ENCODE data around the gene EFCAB11. TPM values are rescaled to one million over a fixed set of nuclear protein-coding genes. Genes with fewer than 3 reads are reported as not detected.

The EFCAB11 gene, protein sequence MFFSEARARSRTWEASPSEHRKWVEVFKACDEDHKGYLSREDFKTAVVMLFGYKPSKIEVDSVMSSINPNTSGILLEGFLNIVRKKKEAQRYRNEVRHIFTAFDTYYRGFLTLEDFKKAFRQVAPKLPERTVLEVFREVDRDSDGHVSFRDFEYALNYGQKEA
- total RNA-seq: 1 to 10 TPM; 7.0 to 9.5 TPM

DNA sequence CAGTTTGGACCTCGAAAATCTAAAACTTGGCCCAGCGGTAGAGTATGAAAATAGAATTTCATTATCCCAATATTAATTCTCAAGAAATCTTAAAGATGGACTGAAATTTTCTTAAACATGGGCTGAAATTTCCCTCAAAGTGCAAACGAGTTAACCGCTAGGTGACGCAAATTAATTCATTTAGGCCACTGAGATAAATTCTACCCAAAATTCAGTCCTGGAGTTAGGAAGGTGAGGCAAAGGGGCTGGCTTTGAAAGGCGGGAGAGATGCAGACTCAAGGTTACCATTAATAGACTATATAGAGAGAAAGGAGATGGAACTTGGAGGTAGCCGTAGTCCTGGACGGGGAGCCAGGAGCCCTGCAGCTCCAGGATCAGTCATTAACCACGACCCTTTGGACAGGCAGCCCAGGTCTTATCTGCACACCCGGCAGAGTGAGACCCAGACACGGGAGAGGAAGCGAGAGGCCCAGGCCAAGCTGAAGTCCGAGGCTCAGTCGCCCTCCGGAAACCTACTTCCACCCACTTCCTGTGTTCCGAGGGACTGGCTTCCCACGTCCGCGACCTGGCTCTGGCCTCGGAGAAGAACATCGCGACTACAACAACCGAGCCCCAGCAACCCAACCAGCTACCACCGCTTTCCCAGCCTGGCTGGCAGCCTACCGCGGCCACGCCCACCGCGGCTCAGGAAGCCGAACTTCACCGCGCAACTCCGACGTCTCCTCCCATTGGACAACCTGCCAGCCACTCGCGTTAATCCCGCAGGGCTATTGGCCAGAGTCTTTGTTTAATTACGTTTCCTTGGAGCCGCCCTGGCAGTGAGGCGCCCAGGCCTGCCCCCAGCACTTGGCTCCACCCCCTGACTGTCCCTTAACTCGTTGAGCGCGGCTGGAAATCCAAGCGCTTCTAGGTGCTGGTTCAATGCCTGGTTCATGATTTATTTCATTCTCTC lies at the start of gene EFCAB11:
EFCAB11 (minus strand) TSS at position 661 of the 952 bp plus-strand sequence; CDS start at position 591, 70 bp downstream.
- Mint-ChIP-seq H3K27ac (peak within 1 kb of the TSS; percentile 89), H3K4me3 (peak within 1 kb of the TSS; percentile 94), H3K4me1 (ENCODE audit: low read depth) (peaks cover 37% of the 10 kb centered on the region), H3K27me3 (ENCODE audit: low read depth) (no peaks in the 10 kb centered on the region), H3K9me3 (peaks cover 7% of the 10 kb centered on the region), H3K36me3 (ENCODE audit: low read depth) (peaks cover 33% of the 10 kb centered on the region)
- DNase-seq: peak; percentile 97
- CTCF ChIA-PET: interaction anchor here (1.0 to 9.6 kb wide), 3 partner anchors 11 to 927 kb away, joined by 3 to 70 read pairs (median 4); no protein-coding TSS in a partner anchor
- intact Hi-C loops (cut with micrococcal nuclease): loop anchor here (1.0 to 10.0 kb wide), 11 partner anchors 15 to 1560 kb away; partner anchors contain the start of genes CCDC88C, EML5, FOXN3 and GPR68

DNA sequence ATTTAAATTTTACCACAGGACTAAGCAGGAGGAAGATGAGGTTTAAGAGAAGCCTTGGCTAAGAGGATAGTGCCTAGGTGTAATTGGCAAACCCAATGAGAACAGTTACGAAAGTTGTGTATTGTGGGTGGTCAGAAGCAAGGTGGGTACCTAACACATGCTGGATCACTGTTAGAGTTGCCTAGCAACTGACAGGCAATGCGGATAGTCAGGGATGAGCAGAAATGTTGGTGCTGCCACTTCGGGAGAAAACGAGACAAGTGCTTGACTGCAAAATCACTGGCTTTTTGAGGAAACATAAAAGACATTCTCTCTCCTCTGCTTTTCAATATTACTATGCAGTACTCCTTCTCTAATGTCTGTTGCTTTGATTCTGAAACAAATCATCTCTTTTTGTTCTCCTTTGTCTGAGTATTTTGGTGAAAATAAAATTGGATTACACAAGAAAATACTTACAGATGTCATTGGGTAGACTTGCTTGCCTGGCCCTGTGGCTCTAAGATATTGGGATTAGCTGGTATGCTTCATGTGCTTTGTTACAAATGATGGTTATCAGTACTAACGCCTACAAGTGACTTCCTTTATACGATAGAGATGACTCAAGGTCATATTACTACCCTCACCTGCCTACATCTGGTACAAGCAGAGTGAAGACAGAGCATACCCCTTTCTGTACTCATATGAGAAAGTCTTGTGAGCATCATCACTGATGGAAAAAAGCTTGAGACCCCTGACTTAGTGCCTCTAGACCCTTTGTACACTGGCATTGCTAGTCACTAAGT lies 49.2 kb upstream of the EFCAB11 start:
- Mint-ChIP-seq H3K9me3 (no peaks in the 10 kb centered on the region), H3K27me3 (ENCODE audit: low read depth) (no peaks in the 10 kb centered on the region), H3K4me3 (no peak overlapping the region), H3K36me3 (ENCODE audit: low read depth) (peaks cover 45% of the 10 kb centered on the region), H3K4me1 (ENCODE audit: low read depth) (peaks cover 15% of the 10 kb centered on the region), H3K27ac (no peak overlapping the region)
- CTCF ChIA-PET: no interaction called here
- DNase-seq: no peak
- intact Hi-C loops (cut with micrococcal nuclease): no loop called here

DNA sequence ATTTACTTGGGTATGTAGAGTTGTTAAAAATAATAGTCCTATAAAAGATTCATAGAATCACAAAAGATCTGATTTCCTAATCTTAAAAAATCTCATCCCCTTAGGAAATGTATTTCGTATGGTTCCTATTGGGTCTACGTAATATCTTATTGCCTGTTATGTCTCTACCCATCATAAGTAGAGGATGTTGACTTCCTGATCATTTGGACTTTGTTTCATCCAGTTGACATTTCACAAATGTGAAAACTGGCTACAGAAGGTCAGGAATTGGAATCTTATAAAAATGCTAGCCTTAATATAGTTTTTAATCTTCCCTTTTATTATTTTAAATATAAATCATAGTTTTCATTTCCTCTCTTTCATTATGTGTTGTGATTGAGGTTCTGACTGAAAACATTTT lies 46.4 kb upstream of the EFCAB11 start:
- intact Hi-C loops (cut with micrococcal nuclease): no loop called here
- CTCF ChIA-PET: interaction anchor here (1.0 to 1.8 kb wide), 2 partner anchors 60 to 62 kb away, joined by 3 to 5 read pairs; no protein-coding TSS in a partner anchor
- Mint-ChIP-seq H3K4me1 (ENCODE audit: low read depth) (peaks cover 9% of the 10 kb centered on the region), H3K9me3 (no peaks in the 10 kb centered on the region), H3K4me3 (no peak overlapping the region), H3K36me3 (ENCODE audit: low read depth) (peaks cover 51% of the 10 kb centered on the region), H3K27me3 (ENCODE audit: low read depth) (no peaks in the 10 kb centered on the region), H3K27ac (no peak overlapping the region)
- no peak for DNase-seq

- peaks cover 53% of the 10 kb centered on the region for H3K36me3 Mint-ChIP-seq (ENCODE audit: low read depth)
- H3K4me3 Mint-ChIP-seq: no peak overlapping the region
- H3K9me3 Mint-ChIP-seq: no peaks in the 10 kb centered on the region
- H3K27ac Mint-ChIP-seq: no peak overlapping the region
- DNase-seq: no peak
- H3K27me3 Mint-ChIP-seq (ENCODE audit: low read depth): no peaks in the 10 kb centered on the region
- intact Hi-C loops (cut with micrococcal nuclease): no loop called here
- CTCF ChIA-PET: no interaction called here
- no peaks in the 10 kb centered on the region for H3K4me1 Mint-ChIP-seq (ENCODE audit: low read depth)
Observed at GRCh38 chr14:89996963-89997362, 42.4 kb upstream of the EFCAB11 start.

DNA sequence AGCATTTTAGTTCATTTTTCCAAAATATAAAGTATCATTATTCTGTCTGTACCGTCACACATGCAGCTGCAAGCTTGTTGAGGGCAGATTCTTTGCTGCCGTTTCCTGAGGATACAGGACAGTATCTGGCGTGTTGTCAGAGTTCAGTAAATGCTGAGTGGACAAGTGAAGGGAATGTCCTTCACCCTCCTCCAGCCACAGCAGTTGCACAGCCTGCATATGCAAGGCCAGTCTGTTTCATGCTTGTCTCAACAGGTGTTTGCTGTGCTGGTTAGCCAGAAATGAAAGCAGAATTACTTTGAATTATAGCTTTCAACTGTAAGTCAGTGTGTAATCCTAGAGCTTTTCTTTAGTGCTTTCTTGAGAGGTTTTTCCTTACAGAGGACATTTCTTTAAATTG lies 37.7 kb upstream of the EFCAB11 start:
- Mint-ChIP-seq H3K9me3 (no peaks in the 10 kb centered on the region), H3K4me3 (no peak overlapping the region), H3K36me3 (ENCODE audit: low read depth) (peaks cover 51% of the 10 kb centered on the region), H3K27ac (no peak overlapping the region), H3K27me3 (ENCODE audit: low read depth) (no peaks in the 10 kb centered on the region), H3K4me1 (ENCODE audit: low read depth) (no peaks in the 10 kb centered on the region)
- no peak for DNase-seq
- intact Hi-C loops (cut with micrococcal nuclease): no loop called here
- CTCF ChIA-PET: interaction anchor here (0.6 to 0.7 kb wide), 2 partner anchors 18 to 93 kb away, joined by 3 read pairs; no protein-coding TSS in a partner anchor

GRCh38 chr14:89990623-89991275 lies 36.2 kb upstream of the EFCAB11 start:
- no peaks in the 10 kb centered on the region for H3K9me3 Mint-ChIP-seq
- no peaks in the 10 kb centered on the region for H3K27me3 Mint-ChIP-seq (ENCODE audit: low read depth)
- no peak overlapping the region for H3K27ac Mint-ChIP-seq
- DNase-seq: no peak
- H3K4me1 Mint-ChIP-seq (ENCODE audit: low read depth): no peaks in the 10 kb centered on the region
- intact Hi-C loops (cut with micrococcal nuclease): no loop called here
- CTCF ChIA-PET: no interaction called here
- no peak overlapping the region for H3K4me3 Mint-ChIP-seq
- H3K36me3 Mint-ChIP-seq (ENCODE audit: low read depth): peaks cover 50% of the 10 kb centered on the region

DNA sequence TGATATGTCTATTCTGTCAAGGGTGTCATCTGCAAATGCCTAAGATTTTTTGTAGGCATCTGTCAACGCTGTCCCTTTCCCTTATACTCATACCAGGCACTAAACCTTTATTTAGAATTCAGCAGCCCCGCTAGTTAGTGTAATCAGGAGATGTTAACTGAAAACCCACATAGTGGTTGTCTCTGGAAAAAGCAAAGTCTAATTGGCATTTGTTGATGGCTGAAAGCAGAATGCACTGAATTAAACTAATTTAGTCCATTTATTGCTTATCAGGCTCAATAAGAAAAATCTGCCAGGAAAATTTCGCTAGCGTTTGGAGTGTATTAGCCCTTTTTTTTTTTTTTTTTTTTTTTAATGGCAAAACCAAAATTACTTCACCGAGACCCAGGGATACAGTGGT lies 35.7 kb upstream of the EFCAB11 start:
- Mint-ChIP-seq H3K27ac (no peak overlapping the region), H3K9me3 (no peaks in the 10 kb centered on the region), H3K4me3 (no peak overlapping the region), H3K36me3 (ENCODE audit: low read depth) (peaks cover 50% of the 10 kb centered on the region), H3K27me3 (ENCODE audit: low read depth) (no peaks in the 10 kb centered on the region), H3K4me1 (ENCODE audit: low read depth) (no peaks in the 10 kb centered on the region)
- intact Hi-C loops (cut with micrococcal nuclease): no loop called here
- CTCF ChIA-PET: no interaction called here
- DNase-seq: no peak

- CTCF ChIA-PET: interaction anchor here (1.8 kb wide), 1 partner anchor 16 kb away, joined by 6 read pairs; no protein-coding TSS in a partner anchor
- Mint-ChIP-seq H3K27ac (no peak overlapping the region), H3K4me1 (ENCODE audit: low read depth) (no peaks in the 10 kb centered on the region), H3K27me3 (ENCODE audit: low read depth) (no peaks in the 10 kb centered on the region), H3K9me3 (no peaks in the 10 kb centered on the region), H3K36me3 (ENCODE audit: low read depth) (peaks cover 50% of the 10 kb centered on the region), H3K4me3 (no peak overlapping the region)
- DNase-seq: no peak
- intact Hi-C loops (cut with micrococcal nuclease): no loop called here
Observed at GRCh38 chr14:89988787-89989186, 34.3 kb upstream of the EFCAB11 start.

GRCh38 chr14:89987161-89987475 lies 32.6 kb upstream of the EFCAB11 start:
- H3K4me3 Mint-ChIP-seq: no peak overlapping the region
- no peaks in the 10 kb centered on the region for H3K27me3 Mint-ChIP-seq (ENCODE audit: low read depth)
- CTCF ChIA-PET: interaction anchor here (1.0 to 1.3 kb wide), 4 partner anchors 10 to 48 kb away, joined by 3 to 11 read pairs (median 4); no protein-coding TSS in a partner anchor
- H3K9me3 Mint-ChIP-seq: no peaks in the 10 kb centered on the region
- peaks cover 48% of the 10 kb centered on the region for H3K36me3 Mint-ChIP-seq (ENCODE audit: low read depth)
- no peak for DNase-seq
- no peaks in the 10 kb centered on the region for H3K4me1 Mint-ChIP-seq (ENCODE audit: low read depth)
- H3K27ac Mint-ChIP-seq: no peak overlapping the region
- intact Hi-C loops (cut with micrococcal nuclease): no loop called here

GRCh38 chr14:89986462-89987160 lies 32.1 kb upstream of the EFCAB11 start:
- no peaks in the 10 kb centered on the region for H3K27me3 Mint-ChIP-seq (ENCODE audit: low read depth)
- no peak overlapping the region for H3K4me3 Mint-ChIP-seq
- peaks cover 51% of the 10 kb centered on the region for H3K36me3 Mint-ChIP-seq (ENCODE audit: low read depth)
- H3K9me3 Mint-ChIP-seq: no peaks in the 10 kb centered on the region
- intact Hi-C loops (cut with micrococcal nuclease): no loop called here
- H3K4me1 Mint-ChIP-seq (ENCODE audit: low read depth): no peaks in the 10 kb centered on the region
- CTCF ChIA-PET: interaction anchor here (1.0 to 1.3 kb wide), 3 partner anchors 10 to 48 kb away, joined by 4 to 11 read pairs (median 4); no protein-coding TSS in a partner anchor
- no peak for DNase-seq
- no peak overlapping the region for H3K27ac Mint-ChIP-seq

DNA sequence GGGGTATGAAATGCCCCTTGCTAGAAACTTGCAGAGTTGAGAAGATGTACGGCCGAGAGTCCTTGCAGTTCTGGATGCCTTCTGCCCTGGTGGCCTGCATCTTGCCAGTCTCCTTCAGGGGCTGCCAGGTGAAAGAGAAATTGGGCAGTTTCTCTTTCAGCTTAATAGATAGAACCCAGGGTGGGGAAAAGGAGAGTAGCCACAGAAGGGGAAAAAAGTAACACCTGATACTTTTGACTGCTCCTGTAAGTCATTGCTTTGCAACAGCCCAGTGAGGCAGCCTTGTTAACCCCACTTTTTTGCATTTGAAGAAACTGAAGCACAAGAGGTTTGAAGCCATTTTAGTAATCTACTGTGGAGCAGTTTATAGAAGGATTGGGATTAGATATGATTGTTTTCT lies 28.8 kb upstream of the EFCAB11 start:
- intact Hi-C loops (cut with micrococcal nuclease): no loop called here

More for the DNA sequence above, 28.8 kb upstream of the EFCAB11 start:
- DNase-seq: no peak
- H3K36me3 Mint-ChIP-seq (ENCODE audit: low read depth): peaks cover 48% of the 10 kb centered on the region
- H3K4me1 Mint-ChIP-seq (ENCODE audit: low read depth): no peaks in the 10 kb centered on the region
- no peak overlapping the region for H3K27ac Mint-ChIP-seq
- H3K4me3 Mint-ChIP-seq: no peak overlapping the region
- CTCF ChIA-PET: interaction anchor here (2.6 kb wide), 1 partner anchor 10 kb away, joined by 21 read pairs; no protein-coding TSS in a partner anchor
- H3K9me3 Mint-ChIP-seq: no peaks in the 10 kb centered on the region
- no peaks in the 10 kb centered on the region for H3K27me3 Mint-ChIP-seq (ENCODE audit: low read depth)

Data from activated naive CD4-positive, alpha-beta T cell treated with anti-CD3 and anti-CD28 coated beads for 36 hours (primary cell).